Measurements from ENCODE around the gene FOXP3. TPM values are rescaled to one million over a fixed set of nuclear protein-coding genes. Genes with fewer than 3 reads are reported as not detected.
A peak's percentile ranks its signal among the peaks of the same experiment; 100 is the strongest.

FOXP3 gene
- total and polyA plus RNA-seq, 2 of the 8 experiments (the other 6 are each of a cell fraction or from before 2014, with no cell fraction given) = 0.37 to 0.54 TPM

DNA sequence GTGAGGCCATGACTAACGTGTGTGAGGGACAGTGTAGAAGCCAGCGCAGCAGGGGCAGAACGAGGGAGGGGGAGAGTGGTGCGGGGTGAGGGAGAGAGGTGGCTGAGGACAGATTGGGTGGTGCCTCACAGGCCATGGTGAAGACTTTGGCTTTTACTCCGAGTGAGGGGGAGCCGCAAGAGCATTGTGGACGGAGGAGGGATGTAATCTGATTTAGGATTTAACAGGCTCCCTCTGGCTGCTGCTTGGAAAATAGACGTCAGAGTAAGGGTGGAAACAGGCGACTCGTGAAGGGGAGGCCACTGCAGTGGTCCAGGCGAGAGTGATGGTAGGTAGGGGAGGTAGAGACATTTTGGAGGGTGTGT, 18.1 kb upstream of the FOXP3 start:
- WGBS, 2 experiments (ENCODE audit: extremely low coverage in 1 of 2, insufficient coverage in 1 of 2, insufficient read length in 1 of 2, insufficient replicate concordance in 2 of 2, low coverage in 1 of 2, low lambda C conversion rate in 2 of 2, missing lambda C conversion rate in 1 of 2) = 58% methylated on average over 7 of the region's 11 CpGs; no CpG with 5 or more reads in 1 of the 2 experiments
- Histone ChIP-seq H3K23ac (ENCODE audit: insufficient read length) (no peak overlapping the region), H3K23me2 (ENCODE audit: low read depth, low read length) (no peaks in the 10 kb centered on the region), H4K20me1 (replicated peaks in 1 of 2; ENCODE audit: control insufficient read depth in 1 of 2, insufficient read depth in 2 of 2, low read length in 2 of 2) (no peaks in the 10 kb centered on the region), H2BK5ac (ENCODE audit: low read depth, low read length) (no peak overlapping the region), H2BK12ac (ENCODE audit: low read depth, low read length) (no peak overlapping the region), H3K4me2 (ENCODE audit: insufficient read depth in 1 of 2, low read depth in 2 of 2, low read length in 2 of 2) (peak overlapping the region in 1 of 2 experiments; percentile 7; a peak in 1 of 4 replicates), H4K8ac (ENCODE audit: extremely low read depth, insufficient read depth, low read length) (no peak overlapping the region), H2AFZ (ENCODE audit: low read length) (no peak overlapping the region), H3K9ac (replicated peaks in 1 of 4; ENCODE audit: extremely low read depth in 1 of 4, low read depth in 3 of 4, low read length in 3 of 4) (no peak overlapping the region), H3K27me3 (replicated peaks in 1 of 4; ENCODE audit: control insufficient read depth in 3 of 4, extremely low read depth in 1 of 4, insufficient read depth in 3 of 4, low read length in 3 of 4) (no peaks in the 10 kb centered on the region), H2AK5ac (ENCODE audit: low read depth, low read length) (no peak overlapping the region), H4K91ac (replicated peaks; ENCODE audit: insufficient read length, low read length) (no peak overlapping the region), H3K36me3 (ENCODE audit: control insufficient read depth in 2 of 4, insufficient read depth in 4 of 4, low read length in 3 of 4) (no peaks in the 10 kb centered on the region), H3K9me3 (ENCODE audit: insufficient read depth in 2 of 2, low read depth in 1 of 2, low read length in 1 of 2) (no peaks in the 10 kb centered on the region), H3K4ac (replicated peaks; ENCODE audit: insufficient read length, low read depth, low read length) (no peak overlapping the region), H2BK120ac (replicated peaks; ENCODE audit: low read depth, low read length) (no peak overlapping the region), H4K5ac (ENCODE audit: insufficient read length, low read depth, low read length) (no peak overlapping the region), H3K79me2 (ENCODE audit: control insufficient read depth in 1 of 2, insufficient read depth in 2 of 2, low read length in 2 of 2) (no peaks in the 10 kb centered on the region), H2BK15ac (ENCODE audit: low read length) (no peak overlapping the region), H3K18ac (ENCODE audit: extremely low read depth, low read length) (no peak overlapping the region), H3K79me1 (ENCODE audit: low read depth, low read length) (no peaks in the 10 kb centered on the region), H3K14ac (ENCODE audit: insufficient read length) (no peak overlapping the region), H3K4me3 (ENCODE audit: extremely low read depth in 1 of 4, insufficient read depth in 2 of 4, low read depth in 3 of 4, low read length in 4 of 4) (no peak overlapping the region), H3K4me1 (replicated peaks in 1 of 4; ENCODE audit: control insufficient read depth in 3 of 4, insufficient read depth in 4 of 4, low read length in 3 of 4) (no peaks in the 10 kb centered on the region; a peak in 1 of 7 replicates), H3K56ac (replicated peaks; ENCODE audit: insufficient read length, low read depth, low read length) (no peak overlapping the region), H3K27ac (ENCODE audit: low read depth, low read length) (no peak overlapping the region), H2BK20ac (ENCODE audit: low read length) (no peak overlapping the region)
- CTCF ChIA-PET (ENCODE audit: partially characterized antibody) = interaction anchor here (1.7 kb wide), 1 partner anchor 90 kb away, joined by 11 read pairs; no protein-coding TSS in a partner anchor
- no peak for DNase-seq (ENCODE audit: low read depth in 1 of 2, low spot score in 2 of 2)
- POLR2A ChIA-PET (ENCODE audit: partially characterized antibody) = interaction anchor here (1.0 to 2.1 kb wide), 2 partner anchors 8 to 14 kb away, joined by 3 to 5 read pairs; no protein-coding TSS in a partner anchor
- FAIRE-seq = peak; percentile 78
- no peak for TF ChIP-seq KDM5A (IDR thresholded peaks at IDR 0.05; ENCODE audit: low read length)
- no peak for TF ChIP-seq HDAC2 (IDR thresholded peaks at IDR 0.05; ENCODE audit: borderline replicate concordance in 1 of 2, low read depth in 2 of 2, low read length in 2 of 2)

Measured in H1 (cell line).